ENCODE data around the gene MDH2.

DNA sequence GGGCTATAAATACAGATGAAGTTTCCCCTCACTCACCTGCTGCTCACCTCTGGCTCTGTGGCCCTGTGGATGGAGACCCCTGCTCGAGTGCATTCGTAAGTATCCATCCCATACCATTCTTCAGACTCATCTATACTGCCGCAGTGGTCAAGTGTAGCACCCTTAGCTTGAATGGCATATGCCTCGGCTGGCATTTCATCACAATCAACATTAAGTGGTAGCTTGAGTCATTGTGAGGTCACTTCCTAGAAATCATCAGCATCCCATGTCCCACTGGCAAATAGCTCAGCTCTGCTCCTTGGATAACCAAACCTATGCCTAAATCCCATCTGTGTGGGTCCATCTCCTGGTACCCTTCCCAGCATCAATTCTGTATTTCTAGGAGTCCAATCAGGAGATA is 38.2 kb downstream of the MDH2 start:
- TF ChIP-seq, protein P1, sequence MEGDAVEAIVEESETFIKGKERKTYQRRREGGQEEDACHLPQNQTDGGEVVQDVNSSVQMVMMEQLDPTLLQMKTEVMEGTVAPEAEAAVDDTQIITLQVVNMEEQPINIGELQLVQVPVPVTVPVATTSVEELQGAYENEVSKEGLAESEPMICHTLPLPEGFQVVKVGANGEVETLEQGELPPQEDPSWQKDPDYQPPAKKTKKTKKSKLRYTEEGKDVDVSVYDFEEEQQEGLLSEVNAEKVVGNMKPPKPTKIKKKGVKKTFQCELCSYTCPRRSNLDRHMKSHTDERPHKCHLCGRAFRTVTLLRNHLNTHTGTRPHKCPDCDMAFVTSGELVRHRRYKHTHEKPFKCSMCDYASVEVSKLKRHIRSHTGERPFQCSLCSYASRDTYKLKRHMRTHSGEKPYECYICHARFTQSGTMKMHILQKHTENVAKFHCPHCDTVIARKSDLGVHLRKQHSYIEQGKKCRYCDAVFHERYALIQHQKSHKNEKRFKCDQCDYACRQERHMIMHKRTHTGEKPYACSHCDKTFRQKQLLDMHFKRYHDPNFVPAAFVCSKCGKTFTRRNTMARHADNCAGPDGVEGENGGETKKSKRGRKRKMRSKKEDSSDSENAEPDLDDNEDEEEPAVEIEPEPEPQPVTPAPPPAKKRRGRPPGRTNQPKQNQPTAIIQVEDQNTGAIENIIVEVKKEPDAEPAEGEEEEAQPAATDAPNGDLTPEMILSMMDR (IDR thresholded peaks at IDR 0.05) = no peak
- no peak for TF ChIP-seq POLR2AphosphoS5 (IDR thresholded peaks at IDR 0.05)

Measured in stomach (tissue), 4 donors.